ENCODE measurements around the gene NOS1AP. TPM values are rescaled to one million over a fixed set of nuclear protein-coding genes. Genes with fewer than 3 reads are reported as not detected.

NOS1AP gene
- total RNA-seq, 4 donors from 2014 or later = 8.5 to 34.8 (median 14.1) TPM

GRCh38 chr1:162087574-162087973 lies 18.1 kb downstream of the NOS1AP start:
- in situ Hi-C loops (cut with MboI; ENCODE audit: low pct_ligation_motif_present in 1 of 4, low pct_unique_long_range_greater_than_20kb in 1 of 4, low sequenced_read_pairs in 3 of 4) = no loop called here
- Histone ChIP-seq H3K27me3 (no peaks in the 10 kb centered on the region), H3K36me3 (no peaks in the 10 kb centered on the region), H3K4me3 (no peak overlapping the region), H3K27ac (no peak overlapping the region), H3K9me3 (no peaks in the 10 kb centered on the region), H3K4me1 (peaks cover 13 to 21% (median 17%) of the 10 kb centered on the region in 4 donors)
- TF ChIP-seq EP300 (IDR thresholded peaks at IDR 0.05; ENCODE audit: low read depth) (no peak), CTCF (IDR thresholded peaks at IDR 0.05) (no peak), POLR2A (IDR thresholded peaks at IDR 0.05) (no peak), POLR2AphosphoS5 (IDR thresholded peaks at IDR 0.05) (no peak)
- WGBS, 2 donors (ENCODE audit: low coverage in 1 of 2) = 67 to 91% methylated on average over 1 of the region's 1 CpG
- no peak for DNase-seq
- intact Hi-C loops (cut with DNase I; ENCODE audit: low total_unique reads) = no loop called here

GRCh38 chr1:162088281-162088969 lies 18.9 kb downstream of the NOS1AP start:
- Histone ChIP-seq H3K27me3 (no peaks in the 10 kb centered on the region), H3K4me1 (peaks cover 13 to 21% (median 17%) of the 10 kb centered on the region in 4 donors), H3K27ac (peak overlapping the region in 3 of 4 donors; percentile 13 to 32 (median 14)), H3K9me3 (no peaks in the 10 kb centered on the region), H3K36me3 (no peaks in the 10 kb centered on the region), H3K4me3 (no peak overlapping the region)
- 51 to 57% methylated on average over 2 to 5 of the region's 5 CpGs for WGBS, 2 donors (ENCODE audit: low coverage in 1 of 2)
- peak; percentile 11 for DNase-seq
- TF ChIP-seq POLR2AphosphoS5 (IDR thresholded peaks at IDR 0.05) (no peak), POLR2A (IDR thresholded peaks at IDR 0.05) (no peak), EP300 (IDR thresholded peaks at IDR 0.05; ENCODE audit: low read depth) (no peak)
- intact Hi-C loops (cut with DNase I; ENCODE audit: low total_unique reads) (no loop called here), in situ Hi-C loops (cut with MboI; ENCODE audit: low pct_ligation_motif_present in 1 of 4, low pct_unique_long_range_greater_than_20kb in 1 of 4, low sequenced_read_pairs in 3 of 4) (no loop called here)

GRCh38 chr1:162089748-162090147 lies 20.3 kb downstream of the NOS1AP start:
- in situ Hi-C loops (cut with MboI; ENCODE audit: low pct_ligation_motif_present in 1 of 4, low pct_unique_long_range_greater_than_20kb in 1 of 4, low sequenced_read_pairs in 3 of 4) (no loop called here), intact Hi-C loops (cut with DNase I; ENCODE audit: low total_unique reads) (no loop called here)
- Histone ChIP-seq H3K9me3 (no peaks in the 10 kb centered on the region), H3K4me3 (no peak overlapping the region), H3K27ac (no peak overlapping the region), H3K36me3 (no peaks in the 10 kb centered on the region), H3K27me3 (no peaks in the 10 kb centered on the region), H3K4me1 (peaks cover 13 to 21% (median 17%) of the 10 kb centered on the region in 4 donors)
- 83% methylated on average over 2 of the region's 2 CpGs; no CpG with 5 or more reads in 1 of the 2 donors for WGBS, 2 donors (ENCODE audit: low coverage in 1 of 2)
- DNase-seq = no peak
- TF ChIP-seq POLR2A (IDR thresholded peaks at IDR 0.05) (no peak), CTCF (IDR thresholded peaks at IDR 0.05) (no peak), POLR2AphosphoS5 (IDR thresholded peaks at IDR 0.05) (no peak), EP300 (IDR thresholded peaks at IDR 0.05; ENCODE audit: low read depth) (no peak)

GRCh38 chr1:162090378-162090777 lies 20.9 kb downstream of the NOS1AP start:
- Histone ChIP-seq H3K36me3 (no peaks in the 10 kb centered on the region), H3K27ac (no peak overlapping the region), H3K4me3 (no peak overlapping the region), H3K27me3 (no peaks in the 10 kb centered on the region), H3K9me3 (no peaks in the 10 kb centered on the region), H3K4me1 (peaks cover 13 to 21% (median 17%) of the 10 kb centered on the region in 4 donors)
- in situ Hi-C loops (cut with MboI; ENCODE audit: low pct_ligation_motif_present in 1 of 4, low pct_unique_long_range_greater_than_20kb in 1 of 4, low sequenced_read_pairs in 3 of 4) = no loop called here
- TF ChIP-seq POLR2A (IDR thresholded peaks at IDR 0.05) (no peak), POLR2AphosphoS5 (IDR thresholded peaks at IDR 0.05) (no peak), EP300 (IDR thresholded peaks at IDR 0.05; ENCODE audit: low read depth) (no peak), CTCF (IDR thresholded peaks at IDR 0.05) (no peak)
- intact Hi-C loops (cut with DNase I; ENCODE audit: low total_unique reads) = no loop called here
- 97 to 100% methylated on average over 2 of the region's 2 CpGs for WGBS, 2 donors (ENCODE audit: low coverage in 1 of 2)
- DNase-seq = no peak

All from transverse colon (tissue), 4 donors.